Inferior parietal cortex (tissue), 1 donor: ENCODE results near the gene IL10.

Experiments
- DNase-seq: peaks from one replicate; pipeline ENCODE4 v3.0.0-alpha.2; 2016; ENCODE audit errors: extremely low spot score

IL10 gene

GRCh38 chr1:206735553-206736031, 36.7 kb downstream of the IL10 start:
- no peak for DNase-seq

- no peak for DNase-seq
These were observed 37.7 kb downstream of the IL10 start for GRCh38 chr1:206734499-206735142.

GRCh38 chr1:206732992-206733391, 39.3 kb downstream of the IL10 start:
- DNase-seq, result no peak

- no peak for DNase-seq
These were observed 39.8 kb downstream of the IL10 start for GRCh38 chr1:206732508-206732907.

GRCh38 chr1:206729507-206729906, 42.8 kb downstream of the IL10 start:
- no peak for DNase-seq

GRCh38 chr1:206729050-206729449, 43.2 kb downstream of the IL10 start:
- no peak for DNase-seq

- DNase-seq, result no peak
These were observed 43.7 kb downstream of the IL10 start for GRCh38 chr1:206728697-206728987.

GRCh38 chr1:206727981-206728696, 44.2 kb downstream of the IL10 start:
- no peak for DNase-seq

GRCh38 chr1:206725109-206725963, 47.0 kb downstream of the IL10 start:
- DNase-seq, result no peak

- DNase-seq, result no peak
These were observed 48.4 kb downstream of the IL10 start for GRCh38 chr1:206723805-206724472.

- DNase-seq, result no peak
These were observed 48.9 kb downstream of the IL10 start for GRCh38 chr1:206723462-206723804.

GRCh38 chr1:206722751-206723461, 49.4 kb downstream of the IL10 start:
- no peak for DNase-seq

- DNase-seq, result no peak
These were observed 50.8 kb downstream of the IL10 start for GRCh38 chr1:206721454-206721853.

GRCh38 chr1:206719169-206719839, 53.0 kb downstream of the IL10 start:
- DNase-seq, result no peak

- DNase-seq, result no peak
These were observed 54.7 kb downstream of the IL10 start for GRCh38 chr1:206717674-206717989.
